HEK293 (cell line): ENCODE measurements around the gene DEUP1.

Source experiments
- CTCF ChIP-seq: fragments of 450-650 bp; formaldehyde crosslinking; IDR thresholded peaks from 2 replicates; pipeline ENCODE4 v1.5.1; 2016; ENCODE audit warnings: missing biosample characterization, missing genetic modification characterization
- KLF10 ChIP-seq: fragments of 450-650 bp; IDR thresholded peaks from 2 replicates; pipeline ENCODE4 v1.5.1; 2018; ENCODE audit warnings: missing biosample characterization, mild to moderate bottlenecking, missing genetic modification characterization
- KLF16 ChIP-seq: fragments of 450-650 bp; formaldehyde crosslinking; IDR thresholded peaks from 2 replicates; pipeline ENCODE4 v1.5.1; 2017; ENCODE audit warnings: missing biosample characterization, missing genetic modification characterization
- SP2 ChIP-seq: fragments of 450-650 bp; formaldehyde crosslinking; IDR thresholded peaks from 2 replicates; pipeline ENCODE4 v1.5.1; 2016; ENCODE audit warnings: missing biosample characterization, missing genetic modification characterization
- ZNF174 ChIP-seq: fragments of 450-650 bp; formaldehyde crosslinking; IDR thresholded peaks from 2 replicates; pipeline ENCODE4 v1.5.0; 2017; ENCODE audit warnings: missing biosample characterization, mild to moderate bottlenecking, missing genetic modification characterization
- ZNF24 ChIP-seq: fragments of 450-650 bp; formaldehyde crosslinking; IDR thresholded peaks from 2 replicates; pipeline ENCODE4 v1.5.1; 2016; ENCODE audit warnings: missing biosample characterization, missing genetic modification characterization
- ZNF558 ChIP-seq: fragments of 450-650 bp; formaldehyde crosslinking; IDR thresholded peaks from 2 replicates; pipeline ENCODE4 v1.5.1; 2016; ENCODE audit warnings: missing biosample characterization, missing genetic modification characterization
- ZNF670 ChIP-seq: fragments of 450-650 bp; formaldehyde crosslinking; IDR thresholded peaks from 2 replicates; pipeline ENCODE4 v1.5.1; 2016; ENCODE audit warnings: missing biosample characterization, missing genetic modification characterization, low read depth
- ZNF830 ChIP-seq: fragments of 450-650 bp; IDR thresholded peaks from 2 replicates; pipeline ENCODE4 v1.5.0; 2018; ENCODE audit warnings: missing biosample characterization, missing genetic modification characterization, low read depth, mild to moderate bottlenecking, moderate library complexity

DNA sequence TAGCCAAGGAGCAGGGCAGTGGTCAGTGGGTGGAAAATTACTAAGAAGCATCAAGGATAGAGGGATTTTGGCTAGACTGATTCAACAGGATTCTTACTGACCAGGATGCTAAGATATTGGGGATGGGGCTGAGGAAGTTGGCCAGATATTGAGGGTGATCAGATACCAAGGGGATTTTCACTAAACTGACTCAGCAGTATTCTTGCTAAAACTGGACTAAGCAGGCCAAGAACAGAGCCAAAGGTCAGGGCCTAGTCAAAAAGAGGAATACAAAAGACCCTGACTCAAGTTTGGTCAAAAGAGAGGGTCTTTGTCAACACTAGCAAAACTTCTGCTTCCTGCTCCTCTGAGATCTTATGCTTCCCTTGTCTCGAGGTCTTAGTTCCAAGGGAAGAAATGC lies 38.6 kb upstream of the DEUP1 start:
- TF ChIP-seq KLF16 (tag by site-specific recombination) = no peak
- no peak for TF ChIP-seq ZNF830 (tag by site-specific recombination)
- TF ChIP-seq ZNF24 = no peak
- TF ChIP-seq ZNF670 = no peak
- TF ChIP-seq ZNF174 (tag by site-specific recombination) = no peak
- TF ChIP-seq CTCF (tag by site-specific recombination) = no peak
- TF ChIP-seq SP2 (tag by site-specific recombination) = no peak
- TF ChIP-seq KLF10 (tag by site-specific recombination) = no peak
- TF ChIP-seq ZNF558 (tag by site-specific recombination) = no peak
